Stimulated activated CD8-positive, alpha-beta memory T cell treated with anti-CD3 and anti-CD28 coated beads, Interleukin-15, amount 100 ng/mL, for 24 hours (primary cell): ENCODE measurements around the gene LETMD1.
"Not testable (repeated sequence)": the region's sequence is repeated elsewhere in the genome, so short reads cannot be mapped to it uniquely, and the experiment has no call there.

Source experiments
- DNase-seq: peaks from one replicate; pipeline ENCODE4 v3.0.0-alpha.2; 2020; ENCODE audit warnings: low read depth

The LETMD1 gene

GRCh38 chr12:51047655-51048540 lies at the start of gene LETMD1:
Gene LETMD1 (plus strand): TSS chr12:51048327. CDS start chr12:51048357, 30 bp downstream.
- DNase-seq = peak; percentile 77

GRCh38 chr12:50999093-50999492 lies 49.0 kb upstream of the LETMD1 start:
- DNase-seq = no peak

- no peak for DNase-seq
These were observed 47.9 kb upstream of the LETMD1 start for GRCh38 chr12:51000245-51000644.

DNA sequence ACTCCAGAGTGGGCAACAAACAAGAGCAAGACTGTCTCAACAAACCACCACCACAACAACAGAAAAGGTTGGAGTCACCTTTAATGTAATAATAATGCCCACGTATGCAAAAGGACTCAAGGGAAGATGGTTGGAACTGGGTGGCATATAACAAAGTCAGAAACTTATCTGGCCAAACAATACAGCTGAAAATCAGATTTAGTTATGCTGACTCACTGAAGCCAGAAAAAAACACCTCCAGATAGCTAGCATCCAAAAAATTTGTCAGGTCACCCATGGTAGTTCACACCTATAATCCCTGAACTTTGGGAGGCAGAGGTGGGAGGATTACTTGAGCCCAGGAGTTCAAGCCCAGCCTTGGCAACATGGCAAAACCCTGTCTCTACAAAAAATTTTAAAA lies 46.3 kb upstream of the LETMD1 start:
- no peak for DNase-seq

- DNase-seq = no peak
These were observed 43.6 kb upstream of the LETMD1 start for GRCh38 chr12:51004504-51004903.

GRCh38 chr12:51005030-51005429 lies 43.1 kb upstream of the LETMD1 start:
- DNase-seq = no peak

GRCh38 chr12:51005671-51006070 lies 42.5 kb upstream of the LETMD1 start:
- DNase-seq = no peak

DNA sequence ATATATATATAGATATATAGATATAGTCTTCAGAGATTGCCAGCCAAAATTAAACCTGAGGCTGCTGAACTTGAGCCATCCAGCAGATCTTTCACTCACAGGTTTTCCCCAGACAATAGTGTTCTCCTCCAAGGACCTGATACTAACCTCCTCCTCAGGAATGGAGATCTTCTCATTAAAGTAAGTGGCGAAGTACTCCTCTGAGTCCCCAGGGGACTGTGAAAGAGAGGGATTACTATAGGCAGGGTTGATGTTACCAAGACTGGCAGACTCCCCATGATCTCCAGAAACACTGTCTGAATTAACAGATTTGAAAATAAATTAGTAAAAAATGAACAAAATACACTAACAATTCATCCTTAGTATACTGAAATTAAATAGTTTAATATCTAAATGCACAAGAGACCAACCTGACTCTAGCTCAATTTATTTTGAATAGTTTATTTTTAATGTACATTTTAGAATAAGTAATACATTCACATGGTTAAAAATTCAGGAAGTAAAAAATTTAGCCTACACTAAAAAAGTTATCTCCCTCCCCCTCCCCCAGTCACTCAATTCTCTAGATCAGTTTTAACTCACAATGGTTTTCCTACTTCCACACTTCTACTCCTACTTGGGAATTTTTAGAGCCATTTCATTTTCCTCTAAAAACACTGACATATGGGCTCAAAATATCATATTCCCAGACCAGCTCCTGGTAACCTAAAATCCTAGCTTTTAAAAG lies 39.6 kb upstream of the LETMD1 start:
- no peak for DNase-seq

GRCh38 chr12:51009056-51009440 lies 39.1 kb upstream of the LETMD1 start:
- DNase-seq = no peak

DNA sequence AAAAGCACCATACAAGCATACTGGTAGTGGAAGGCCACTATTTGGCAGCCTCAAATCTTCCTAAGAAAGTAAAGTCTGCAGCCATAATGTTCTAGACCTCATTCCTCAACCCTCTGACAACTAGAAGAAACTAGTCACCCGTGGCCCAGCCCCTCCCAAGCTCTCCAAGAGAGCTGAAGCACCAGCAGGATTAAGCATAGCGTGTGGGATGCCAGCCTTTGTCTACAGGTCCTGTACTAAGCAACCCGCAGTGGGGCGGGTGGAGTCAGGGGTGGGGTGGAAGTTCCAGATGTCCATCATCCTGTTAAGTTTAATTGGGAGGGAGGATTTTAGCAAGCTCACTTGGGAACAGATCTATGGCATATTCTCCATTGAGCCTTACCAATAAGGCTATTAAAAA lies 36.2 kb upstream of the LETMD1 start:
- no peak for DNase-seq

GRCh38 chr12:51012570-51013236 lies 35.4 kb upstream of the LETMD1 start:
- DNase-seq = no peak

- DNase-seq = no peak
These were observed 34.7 kb upstream of the LETMD1 start for GRCh38 chr12:51013441-51013840.

DNA sequence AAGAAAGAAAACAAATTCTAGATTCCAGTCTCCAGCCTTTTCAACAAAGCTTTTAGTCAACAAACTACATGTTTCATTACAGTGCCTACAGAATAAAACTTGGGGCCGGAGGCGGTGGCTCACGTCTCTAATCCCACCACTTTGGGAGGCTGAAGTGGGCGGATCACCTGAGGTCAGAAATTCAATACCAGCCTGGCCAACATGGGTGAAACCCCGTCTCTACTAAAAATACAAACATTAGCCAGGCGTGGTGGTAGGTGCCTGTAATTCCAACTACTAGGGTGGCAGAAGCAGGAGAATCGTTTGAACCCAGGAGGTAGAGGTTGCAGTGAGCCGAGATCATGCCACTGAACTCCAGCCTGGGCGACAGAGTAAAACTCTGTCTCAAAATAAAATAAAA lies 33.7 kb upstream of the LETMD1 start:
- not testable (repeated sequence) for DNase-seq

DNA sequence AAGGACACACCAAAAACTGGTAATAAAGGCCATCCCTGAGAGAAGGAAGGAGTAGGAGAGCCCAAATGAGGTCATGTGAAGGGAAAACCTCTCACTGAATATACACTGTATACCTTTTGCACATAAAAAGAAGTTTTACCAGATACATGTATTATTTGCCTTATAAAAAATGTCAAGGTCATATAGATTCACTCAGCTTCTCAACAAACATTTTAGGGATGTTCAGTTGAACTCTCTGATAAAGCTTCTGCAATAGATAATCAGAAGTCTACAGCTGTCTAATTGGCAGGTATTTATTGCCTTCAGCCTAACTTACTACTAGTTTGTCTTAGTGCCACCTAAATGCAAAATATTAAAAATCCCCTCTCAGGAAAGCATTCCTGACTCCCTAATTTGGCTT lies 30.7 kb upstream of the LETMD1 start:
- no peak for DNase-seq

DNA sequence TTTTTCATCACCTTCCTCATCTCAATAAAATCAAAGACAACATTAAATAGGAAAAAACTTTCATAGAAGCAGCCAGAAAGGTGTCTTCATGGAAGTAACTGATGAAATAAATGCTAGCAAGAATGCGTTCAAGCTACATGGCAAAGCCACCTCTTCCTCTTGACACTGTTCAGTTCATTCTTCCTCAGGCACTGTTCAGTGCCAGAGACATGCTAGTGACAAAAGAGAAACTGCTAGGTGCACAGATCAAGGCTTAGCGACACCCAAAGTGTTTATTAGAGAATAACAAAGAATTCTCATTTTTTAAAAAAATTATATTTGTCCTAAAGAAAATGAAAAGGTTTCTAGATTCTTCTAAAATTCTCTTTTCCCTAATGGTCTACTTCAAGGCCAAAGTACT lies 29.2 kb upstream of the LETMD1 start:
- no peak for DNase-seq

- no peak for DNase-seq
These were observed 28.2 kb upstream of the LETMD1 start for GRCh38 chr12:51019927-51020326.

DNA sequence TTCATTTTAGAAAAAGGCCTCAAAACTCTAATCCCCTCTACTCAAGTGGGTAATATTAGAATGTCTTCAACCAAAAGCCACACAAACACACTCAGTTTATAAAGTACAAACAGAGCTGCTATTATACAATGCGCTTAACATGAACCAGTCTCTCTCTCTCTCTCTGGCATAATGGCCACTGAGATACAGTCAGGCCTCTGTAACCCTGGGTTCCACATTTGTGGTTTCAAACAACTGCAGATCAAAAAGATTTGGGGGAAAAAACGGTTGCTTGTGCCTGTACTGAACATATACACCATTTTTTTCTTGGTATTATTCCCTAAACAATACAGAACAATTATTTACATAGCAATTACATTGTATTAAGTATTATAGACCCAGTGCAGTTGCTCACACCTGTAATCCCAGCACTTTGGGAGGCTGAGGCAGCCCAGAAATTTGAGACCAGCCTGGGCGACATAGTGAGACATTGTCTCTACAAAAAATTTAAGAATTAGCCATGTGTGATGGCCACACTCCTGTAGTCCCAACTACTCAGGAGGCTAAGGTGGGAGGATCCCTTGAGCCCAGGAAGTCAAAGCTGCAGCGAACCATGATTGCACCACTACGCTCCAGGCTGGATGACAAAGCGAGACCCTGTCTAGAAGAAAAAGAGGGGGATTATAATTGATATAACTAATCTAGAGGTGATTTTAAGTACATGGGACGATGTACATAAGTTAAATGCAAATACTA lies 27.5 kb upstream of the LETMD1 start:
- no peak for DNase-seq

- no peak for DNase-seq
These were observed 26.4 kb upstream of the LETMD1 start for GRCh38 chr12:51021694-51022093.

GRCh38 chr12:51023625-51024382 lies 24.3 kb upstream of the LETMD1 start:
- no peak for DNase-seq

- DNase-seq = no peak
These were observed 22.7 kb upstream of the LETMD1 start for GRCh38 chr12:51025338-51025835.
